GM10248 (cell line): ENCODE measurements around the gene STK24.
"Not testable (repeated sequence)": the region's sequence is repeated elsewhere in the genome, so short reads cannot be mapped to it uniquely, and the experiment has no call there.

Experiments
- CTCF ChIA-PET: fragments of 300-600 bp; sonication (Branson Sonifier 250); formaldehyde crosslinking; extraction: SDS; loops from one replicate; lab custom pipeline; 2021; ENCODE audit warnings: antibody characterized with exemption; lab: Yijun Ruan, JAX
- POLR2A ChIA-PET: fragments of 350-650 bp; sonication (Branson Sonifier 250); formaldehyde crosslinking; extraction: SDS; loops from one replicate; lab custom pipeline; 2020; ENCODE audit warnings: antibody characterized with exemption; lab: Yijun Ruan, JAX
- DNase-seq: peaks from one replicate; pipeline ENCODE4 v3.0.0; 2012; ENCODE audit errors: extremely low spot score
- CTCF ChIP-seq: IDR thresholded peaks from 2 replicates; pipeline ENCODE4 v1.5.1; 2012; ENCODE audit warnings: mild to moderate bottlenecking, low read depth; ENCODE audit errors: extremely low read depth, missing control alignments, control extremely low read depth

Gene STK24

GRCh38 chr13:98420554-98421175 is 156.2 kb downstream of the STK24 start:
- CTCF ChIA-PET: interaction anchor here (2.2 kb wide), 1 partner anchor 25 kb away, joined by 8 read pairs; no protein-coding TSS in a partner anchor

GRCh38 chr13:98419786-98420553 is 156.9 kb downstream of the STK24 start:
- CTCF ChIA-PET: interaction anchor here (3.2 kb wide), 1 partner anchor 25 kb away, joined by 11 read pairs; no protein-coding TSS in a partner anchor
- DNase-seq: no peak
- no peak for TF ChIP-seq CTCF
- POLR2A ChIA-PET: no interaction called here

More at GRCh38 chr13:98420554-98421175, 156.2 kb downstream of the STK24 start:
- no peak for TF ChIP-seq CTCF
- no peak for DNase-seq
- POLR2A ChIA-PET: no interaction called here

GRCh38 chr13:98416408-98416807 is 160.5 kb downstream of the STK24 start:
- CTCF ChIA-PET: interaction anchor here (2.1 to 3.2 kb wide), 2 partner anchors 13 to 29 kb away, joined by 4 to 11 read pairs; no protein-coding TSS in a partner anchor
- DNase-seq: no peak
- no peak for TF ChIP-seq CTCF
- POLR2A ChIA-PET: no interaction called here

GRCh38 chr13:98415326-98416070 is 161.4 kb downstream of the STK24 start:
- CTCF ChIA-PET: no interaction called here
- TF ChIP-seq CTCF: no peak
- no peak for DNase-seq
- POLR2A ChIA-PET: no interaction called here

GRCh38 chr13:98413796-98414195 is 163.1 kb downstream of the STK24 start:
- no peak for TF ChIP-seq CTCF
- ChIA-PET CTCF (interaction anchor here (0.9 kb wide), 1 partner anchor 239 kb away, joined by 3 read pairs; no protein-coding TSS in a partner anchor), POLR2A (no interaction called here)
- no peak for DNase-seq

- DNase-seq, POLR2A ChIA-PET: not testable (repeated sequence)
- CTCF ChIA-PET: interaction anchor here (0.9 kb wide), 1 partner anchor 240 kb away, joined by 3 read pairs; no protein-coding TSS in a partner anchor
Observed at GRCh38 chr13:98413278-98413677, 163.6 kb downstream of the STK24 start.
